IMR-90 (cell line): ENCODE data around the gene FAM193A.

ENCODE experiments used
- BHLHE40 ChIP-seq: fragments of 150-350 bp; IDR thresholded peaks from 2 replicates; pipeline ENCODE4 v1.6.1; 2016; ENCODE audit warnings: mild to moderate bottlenecking, low read depth, low read length
- CEBPB ChIP-seq: IDR thresholded peaks from 2 replicates; pipeline ENCODE4 v1.6.1; 2012; ENCODE audit warnings: low read depth, low read length, improper control_type of control experiment
- POLR2A ChIP-seq: IDR thresholded peaks from 2 replicates; pipeline ENCODE4 v1.6.1; 2012; ENCODE audit warnings: mild to moderate bottlenecking, low read depth, low read length
- RAD21 ChIP-seq: IDR thresholded peaks from 2 replicates; pipeline ENCODE4 v1.6.1; 2012; ENCODE audit warnings: low read length, improper control_type of control experiment
- RFX5 ChIP-seq: IDR thresholded peaks from 2 replicates; pipeline ENCODE4 v1.8.0; 2012; ENCODE audit warnings: low read depth, mild to moderate bottlenecking, low read length, moderate library complexity
- TF ChIP-seq, protein P1 (sequence below): conservative IDR thresholded peaks from 2 replicates; pipeline ENCODE4 v1.5.1; 2012; ENCODE audit warnings: mild to moderate bottlenecking, low read depth, low read length, improper control_type of control experiment
- TF ChIP-seq, protein P2 (sequence below): fragments of 150-350 bp; IDR thresholded peaks from 2 replicates; pipeline ENCODE4 v1.6.1; 2017; ENCODE audit warnings: mild to moderate bottlenecking, antibody characterized with exemption, low read length, low read depth
- TF ChIP-seq, protein P3 (sequence below): fragments of 150-350 bp; IDR thresholded peaks from 2 replicates; pipeline ENCODE4 v1.6.1; 2016; ENCODE audit warnings: low read depth, mild to moderate bottlenecking, low read length, moderate library complexity, borderline replicate concordance

DNA sequence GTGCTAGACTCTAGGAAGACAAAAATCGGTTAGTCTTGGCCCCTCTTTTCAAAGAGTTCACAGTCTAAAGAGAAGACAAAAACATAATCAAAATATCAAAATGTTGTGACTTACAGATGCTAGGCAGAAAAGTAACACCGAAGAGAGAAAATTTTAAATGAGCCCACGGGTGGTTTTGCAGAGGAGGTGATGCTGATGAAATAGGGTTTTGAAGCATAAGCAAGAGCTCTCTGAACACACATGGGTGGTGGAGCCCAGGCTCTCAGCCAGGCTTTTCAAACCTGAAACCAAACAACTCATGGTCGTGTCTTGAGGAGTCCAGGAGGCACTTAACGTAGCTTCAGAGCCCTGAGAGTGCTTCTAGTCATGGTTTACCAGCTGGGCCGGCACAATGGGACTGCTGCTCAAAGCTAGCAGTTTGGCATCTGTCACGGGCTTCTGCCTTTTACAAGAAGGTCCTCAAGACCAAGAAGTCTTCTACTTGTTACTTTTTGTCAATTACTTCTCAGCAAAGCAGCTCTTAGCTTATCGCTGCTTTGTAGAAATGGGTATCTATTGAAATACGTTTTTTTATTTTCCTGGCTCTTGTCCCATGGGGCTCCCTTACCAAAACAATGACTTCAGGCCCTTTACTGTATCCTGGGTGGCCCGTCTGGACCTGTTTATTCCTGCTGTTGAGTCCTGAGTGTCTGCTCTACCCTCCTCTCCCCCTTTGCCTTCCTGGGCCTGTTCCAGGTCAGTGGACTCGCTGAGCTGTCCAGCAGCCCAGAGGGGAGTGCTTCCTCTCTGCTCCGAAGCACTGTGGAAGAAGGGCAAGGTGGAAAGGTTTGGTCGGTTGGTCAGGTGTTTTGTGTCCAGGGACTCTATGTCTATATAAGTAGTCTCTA, 150.2 kb downstream of the FAM193A start:
- TF ChIP-seq, protein P1, sequence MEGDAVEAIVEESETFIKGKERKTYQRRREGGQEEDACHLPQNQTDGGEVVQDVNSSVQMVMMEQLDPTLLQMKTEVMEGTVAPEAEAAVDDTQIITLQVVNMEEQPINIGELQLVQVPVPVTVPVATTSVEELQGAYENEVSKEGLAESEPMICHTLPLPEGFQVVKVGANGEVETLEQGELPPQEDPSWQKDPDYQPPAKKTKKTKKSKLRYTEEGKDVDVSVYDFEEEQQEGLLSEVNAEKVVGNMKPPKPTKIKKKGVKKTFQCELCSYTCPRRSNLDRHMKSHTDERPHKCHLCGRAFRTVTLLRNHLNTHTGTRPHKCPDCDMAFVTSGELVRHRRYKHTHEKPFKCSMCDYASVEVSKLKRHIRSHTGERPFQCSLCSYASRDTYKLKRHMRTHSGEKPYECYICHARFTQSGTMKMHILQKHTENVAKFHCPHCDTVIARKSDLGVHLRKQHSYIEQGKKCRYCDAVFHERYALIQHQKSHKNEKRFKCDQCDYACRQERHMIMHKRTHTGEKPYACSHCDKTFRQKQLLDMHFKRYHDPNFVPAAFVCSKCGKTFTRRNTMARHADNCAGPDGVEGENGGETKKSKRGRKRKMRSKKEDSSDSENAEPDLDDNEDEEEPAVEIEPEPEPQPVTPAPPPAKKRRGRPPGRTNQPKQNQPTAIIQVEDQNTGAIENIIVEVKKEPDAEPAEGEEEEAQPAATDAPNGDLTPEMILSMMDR = no peak
- TF ChIP-seq RFX5 = no peak
- TF ChIP-seq RAD21 = no peak
- no peak for TF ChIP-seq BHLHE40
- TF ChIP-seq, protein P2, sequence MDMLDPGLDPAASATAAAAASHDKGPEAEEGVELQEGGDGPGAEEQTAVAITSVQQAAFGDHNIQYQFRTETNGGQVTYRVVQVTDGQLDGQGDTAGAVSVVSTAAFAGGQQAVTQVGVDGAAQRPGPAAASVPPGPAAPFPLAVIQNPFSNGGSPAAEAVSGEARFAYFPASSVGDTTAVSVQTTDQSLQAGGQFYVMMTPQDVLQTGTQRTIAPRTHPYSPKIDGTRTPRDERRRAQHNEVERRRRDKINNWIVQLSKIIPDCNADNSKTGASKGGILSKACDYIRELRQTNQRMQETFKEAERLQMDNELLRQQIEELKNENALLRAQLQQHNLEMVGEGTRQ = no peak
- TF ChIP-seq POLR2A = no peak
- TF ChIP-seq CEBPB = no peak
- TF ChIP-seq, protein P3, sequence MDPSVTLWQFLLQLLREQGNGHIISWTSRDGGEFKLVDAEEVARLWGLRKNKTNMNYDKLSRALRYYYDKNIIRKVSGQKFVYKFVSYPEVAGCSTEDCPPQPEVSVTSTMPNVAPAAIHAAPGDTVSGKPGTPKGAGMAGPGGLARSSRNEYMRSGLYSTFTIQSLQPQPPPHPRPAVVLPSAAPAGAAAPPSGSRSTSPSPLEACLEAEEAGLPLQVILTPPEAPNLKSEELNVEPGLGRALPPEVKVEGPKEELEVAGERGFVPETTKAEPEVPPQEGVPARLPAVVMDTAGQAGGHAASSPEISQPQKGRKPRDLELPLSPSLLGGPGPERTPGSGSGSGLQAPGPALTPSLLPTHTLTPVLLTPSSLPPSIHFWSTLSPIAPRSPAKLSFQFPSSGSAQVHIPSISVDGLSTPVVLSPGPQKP = no peak
